HG02970 (cell line): ENCODE results near the gene DMRTA2.
"Not testable (repeated sequence)": the region's sequence is repeated elsewhere in the genome, so short reads cannot be mapped to it uniquely, and the experiment has no call there.

Experiments
- ATAC-seq: cut with Tn5 transposase; IDR thresholded peaks from one replicate; pipeline ENCODE4 v1.9.1; 2021; ENCODE audit warnings: mild to moderate bottlenecking, moderate library complexity, moderate number of reproducible peaks; ENCODE audit not compliant: unreplicated experiment, low FRiP score

The DMRTA2 gene

DNA sequence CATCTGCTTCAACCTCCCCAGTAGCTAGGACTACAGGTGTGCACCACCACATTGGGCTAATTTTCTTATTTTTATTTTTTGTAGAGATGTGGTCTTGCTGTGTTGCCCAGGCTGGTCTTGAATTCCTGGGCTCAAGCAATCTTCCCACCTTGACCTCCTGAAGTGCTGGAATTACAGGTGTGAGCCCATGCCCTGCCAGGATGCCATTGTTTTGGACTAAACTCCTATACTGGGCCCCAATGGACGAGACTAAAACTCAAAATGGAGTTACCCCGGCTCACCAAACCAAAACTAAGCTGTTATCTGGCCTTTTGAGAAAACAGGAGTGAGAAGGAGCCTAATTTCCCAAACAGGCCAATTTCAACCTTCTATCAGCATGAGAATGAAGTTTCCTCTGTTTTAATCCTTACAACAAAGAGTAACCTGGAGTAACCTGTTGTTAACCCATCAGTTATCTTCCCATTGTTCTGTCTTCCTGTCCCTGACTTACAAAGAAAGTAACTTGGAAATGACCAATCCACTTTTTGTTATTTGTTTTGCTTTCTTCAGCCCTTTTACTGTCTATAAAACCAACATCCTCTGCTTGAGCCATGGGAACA, 29.6 kb downstream of the DMRTA2 start:
- ATAC-seq: no peak

DNA sequence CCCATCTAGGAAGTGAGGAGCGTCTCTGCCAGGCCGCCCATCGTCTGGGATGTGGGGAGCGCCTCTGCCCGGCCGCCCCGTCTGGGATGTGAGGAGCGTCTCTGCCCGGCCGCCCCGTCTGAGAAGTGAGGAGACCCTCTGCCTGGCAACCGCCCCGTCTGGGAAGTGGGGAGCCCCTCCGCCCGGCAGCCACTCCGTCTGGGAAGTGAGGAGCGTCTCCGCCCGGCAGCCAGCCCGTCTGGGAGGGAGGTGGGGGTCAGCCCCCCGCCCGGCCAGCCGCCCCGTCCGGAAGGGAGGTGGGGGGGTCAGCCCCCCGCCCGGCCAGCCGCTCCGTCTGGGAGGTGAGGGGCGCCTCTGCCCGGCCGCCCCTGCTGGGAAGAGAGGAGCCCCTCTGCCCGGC, 41.7 kb downstream of the DMRTA2 start:
- not testable (repeated sequence) for ATAC-seq

DNA sequence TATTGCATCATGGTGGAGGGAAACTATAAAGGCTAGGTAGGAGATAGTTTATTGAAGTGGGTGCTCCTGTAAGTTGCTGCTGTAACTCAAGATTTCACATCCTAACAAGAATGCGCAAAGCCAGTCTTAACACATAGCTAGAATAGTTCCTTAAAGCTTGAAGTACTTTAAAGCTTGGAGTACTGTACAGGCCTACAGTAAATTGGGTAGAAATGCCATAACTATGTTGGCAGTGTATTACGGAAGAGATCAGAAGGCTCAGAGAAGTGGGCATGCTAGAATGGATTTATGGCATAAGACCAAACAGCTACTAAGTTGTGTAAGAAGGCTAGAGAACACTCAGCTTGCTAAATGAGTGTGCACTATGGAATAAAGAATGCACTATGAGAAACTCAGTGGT, 44.5 kb downstream of the DMRTA2 start:
- no peak for ATAC-seq

DNA sequence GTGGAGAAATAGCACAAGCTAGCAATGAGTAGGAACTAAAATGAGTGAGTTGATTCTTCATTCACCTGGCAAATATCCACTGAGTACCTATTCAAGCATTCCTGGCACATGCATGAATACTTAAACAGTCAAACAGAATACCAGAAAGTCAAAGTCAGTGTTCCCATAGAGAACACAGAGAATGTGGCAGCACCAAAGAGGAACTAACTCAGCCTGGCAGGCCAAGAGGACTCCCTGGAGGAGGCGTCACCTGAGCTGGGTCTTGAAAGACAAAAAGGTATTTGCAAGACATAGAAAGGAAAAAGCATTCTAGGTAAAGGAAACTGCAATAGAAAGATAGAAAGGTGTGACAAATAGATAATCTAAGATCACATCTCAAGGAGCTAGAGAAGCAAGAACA, 49.7 kb downstream of the DMRTA2 start:
- no peak for ATAC-seq

DNA sequence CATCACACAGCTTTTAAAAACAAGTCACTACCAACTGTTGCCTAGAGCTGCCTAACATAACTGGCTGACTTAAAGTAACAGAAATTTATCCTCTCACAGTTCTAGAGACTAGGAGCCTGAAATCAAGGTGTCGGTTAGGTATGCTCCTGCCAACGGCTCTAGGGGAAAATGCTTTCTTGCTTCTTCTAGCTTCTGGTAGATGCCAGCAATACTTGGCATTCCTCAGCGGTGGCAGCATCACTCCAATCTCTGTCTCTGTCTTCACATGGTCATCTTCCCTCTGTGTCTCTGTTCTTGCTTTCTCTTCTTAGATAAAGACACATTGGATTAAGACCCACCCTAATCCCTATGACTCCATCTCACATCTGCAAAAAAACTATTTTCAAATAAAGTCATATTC, 51.5 kb downstream of the DMRTA2 start:
- ATAC-seq: no peak

DNA sequence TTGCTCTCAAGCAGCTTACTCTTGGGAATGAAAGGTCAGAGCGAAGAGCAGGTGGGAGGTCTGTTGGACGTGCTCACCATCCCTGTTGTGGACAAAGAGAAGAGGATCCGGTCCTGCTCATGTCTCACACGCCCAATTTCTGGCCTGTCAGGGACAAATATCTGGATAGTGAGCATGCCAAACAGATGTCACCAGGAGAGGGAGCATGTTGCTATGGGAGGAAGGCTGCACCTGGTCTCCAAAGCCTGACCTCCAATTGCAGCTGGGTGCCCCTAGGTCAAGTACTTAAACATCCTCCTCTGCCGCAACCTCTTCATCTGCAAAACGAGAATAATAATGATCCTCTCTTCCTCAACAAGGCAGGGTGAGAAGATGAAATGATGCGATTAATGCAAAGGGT, 53.4 kb downstream of the DMRTA2 start:
- no peak for ATAC-seq

DNA sequence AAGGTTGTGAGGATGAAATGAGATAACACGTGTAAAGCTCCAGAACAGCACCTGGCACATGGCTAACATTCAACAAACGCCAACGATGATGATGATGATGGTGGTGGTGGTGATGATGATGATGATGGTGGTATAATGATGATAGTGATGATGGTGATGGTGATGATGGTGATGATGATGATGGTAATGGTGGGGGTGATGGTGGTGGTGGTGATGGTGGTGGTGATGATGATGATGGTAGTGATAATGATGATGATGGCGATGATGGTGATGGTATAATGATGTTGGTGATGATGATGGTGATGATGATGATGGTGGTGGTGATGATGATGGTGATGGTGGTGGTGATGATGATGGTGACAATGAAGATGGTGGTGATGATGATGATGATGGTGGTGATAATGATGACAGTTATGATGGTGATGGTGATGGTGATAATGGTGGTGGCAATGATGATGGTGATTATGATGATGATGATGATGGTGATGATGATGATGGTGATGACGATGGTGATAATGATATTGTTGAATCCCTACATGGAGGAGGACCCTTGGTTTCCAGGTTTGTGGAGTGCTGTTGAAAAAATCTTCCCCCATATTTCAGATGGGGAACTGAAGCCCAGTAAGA, 54.1 kb downstream of the DMRTA2 start:
- no peak for ATAC-seq

DNA sequence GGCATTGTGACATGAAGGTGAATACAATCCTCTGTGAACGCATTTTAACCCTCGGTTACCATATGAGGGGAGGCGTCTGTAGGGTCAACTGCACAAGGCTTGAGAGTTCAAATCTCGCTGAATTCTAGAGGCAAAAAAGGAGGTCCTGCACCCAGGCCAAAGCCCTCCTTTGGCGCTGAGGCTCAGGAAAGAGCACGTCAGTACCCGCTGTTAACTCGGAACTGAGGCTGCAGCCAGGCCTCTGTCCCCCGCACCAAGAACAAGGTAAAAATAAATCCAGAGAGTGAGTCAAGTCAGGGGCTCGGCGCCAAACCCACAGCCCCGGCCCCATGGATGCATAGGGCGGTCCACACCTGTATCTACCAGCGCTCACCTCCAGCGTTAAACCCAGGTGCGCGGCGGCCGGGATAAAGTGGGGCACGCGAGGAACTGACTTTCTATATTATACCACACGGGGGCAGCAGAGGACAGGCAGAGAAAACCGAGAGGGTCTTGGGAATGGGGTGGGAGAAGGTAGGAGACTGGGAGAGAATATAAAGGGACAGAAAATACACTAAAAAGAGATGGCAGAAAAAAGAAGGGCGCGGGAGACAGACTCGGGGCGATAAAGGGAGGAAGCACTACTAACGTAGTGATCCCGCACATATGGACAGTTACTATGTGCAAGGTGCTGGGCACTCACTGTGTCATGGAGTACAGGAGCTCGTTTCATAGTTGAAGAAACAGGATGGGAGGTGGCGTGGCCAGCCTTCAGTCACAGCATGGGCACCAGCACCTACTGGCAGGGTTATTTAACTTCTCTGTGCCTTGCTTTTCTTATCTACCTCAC, 54.9 kb downstream of the DMRTA2 start:
- no peak for ATAC-seq
